GM12865 (cell line): Measurements from ENCODE around the gene F12.

Source experiments
- DNase-seq: peaks from one replicate; pipeline ENCODE4 v3.0.0; 2010; ENCODE audit warnings: low read depth
- H3K4me3 ChIP-seq: 2 replicates; pipeline ENCODE4 v1.5.1; 2011; ENCODE audit warnings: mild to moderate bottlenecking, low read depth, low read length, control low read depth
- CTCF ChIP-seq: IDR thresholded peaks from 2 replicates; pipeline ENCODE4 v1.5.1; 2011; ENCODE audit warnings: low read length, control low read depth, low read depth, inconsistent platforms; ENCODE audit not compliant: insufficient read depth; ENCODE audit errors: missing control alignments

Gene F12

GRCh38 chr5:177357459-177358351 lies 51.7 kb downstream of the F12 start, which contains the start of gene RGS14:
Gene RGS14, plus strand, starts transcription at chr5:177357924. Its CDS starts 101 bp downstream, at chr5:177358025.
- H3K4me3 ChIP-seq = peak within 1 kb of the TSS; percentile 69
- no peak for TF ChIP-seq CTCF
- DNase-seq = peak; percentile 95

GRCh38 chr5:177357146-177357458 lies 52.3 kb downstream of the F12 start:
- no peak for DNase-seq
- no peak overlapping the region for H3K4me3 ChIP-seq
- TF ChIP-seq CTCF = no peak

GRCh38 chr5:177356746-177357145 lies 52.6 kb downstream of the F12 start:
- TF ChIP-seq CTCF = no peak
- no peak for DNase-seq
- no peak overlapping the region for H3K4me3 ChIP-seq

- TF ChIP-seq CTCF = no peak
- DNase-seq = no peak
- H3K4me3 ChIP-seq = no peak overlapping the region
These were observed 53.5 kb downstream of the F12 start for GRCh38 chr5:177355868-177356168.

- no peak overlapping the region for H3K4me3 ChIP-seq
- no peak for TF ChIP-seq CTCF
- DNase-seq = no peak
These were observed 54.0 kb downstream of the F12 start for GRCh38 chr5:177355162-177355867.

- no peak for DNase-seq
- no peak for TF ChIP-seq CTCF
- no peak overlapping the region for H3K4me3 ChIP-seq
These were observed 54.7 kb downstream of the F12 start for GRCh38 chr5:177354711-177355110.
